ENCODE data around the gene BCAS3.

DNA sequence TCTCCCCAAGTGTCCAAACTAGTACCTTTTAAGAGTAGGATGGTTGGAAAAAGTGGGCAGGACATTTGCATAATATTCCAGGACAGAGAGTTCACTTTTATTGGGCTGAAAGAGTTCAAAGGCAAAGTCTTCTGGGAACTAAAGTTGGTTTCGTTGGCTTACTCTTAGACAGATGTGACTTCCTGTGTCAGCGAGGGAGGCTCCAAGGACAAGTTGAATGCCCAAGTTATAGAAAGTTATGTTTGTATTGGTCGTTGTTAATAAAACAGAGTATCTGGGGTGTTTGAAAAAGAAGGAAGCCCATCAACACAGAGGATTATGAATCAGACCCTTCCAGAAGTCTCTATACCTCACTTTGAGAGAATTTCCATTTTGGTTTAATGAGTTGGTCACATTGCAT is 604.7 kb downstream of the BCAS3 start:
- TF ChIP-seq SP1 (IDR thresholded peaks at IDR 0.05; ENCODE audit: low read depth) (no peak), POLR2A (IDR thresholded peaks at IDR 0.05; ENCODE audit: borderline replicate concordance, extremely low read depth, insufficient read depth, insufficient read length) (no peak), CEBPB (IDR thresholded peaks at IDR 0.05; ENCODE audit: low read depth) (no peak), EGR1 (IDR thresholded peaks at IDR 0.05; ENCODE audit: low read depth) (no peak), EZH2 (IDR thresholded peaks at IDR 0.05) (no peak), TCF7L2 (IDR thresholded peaks at IDR 0.05; ENCODE audit: borderline replicate concordance, extremely low read depth, insufficient read depth, insufficient read length) (no peak)
- TF ChIP-seq, protein P1, sequence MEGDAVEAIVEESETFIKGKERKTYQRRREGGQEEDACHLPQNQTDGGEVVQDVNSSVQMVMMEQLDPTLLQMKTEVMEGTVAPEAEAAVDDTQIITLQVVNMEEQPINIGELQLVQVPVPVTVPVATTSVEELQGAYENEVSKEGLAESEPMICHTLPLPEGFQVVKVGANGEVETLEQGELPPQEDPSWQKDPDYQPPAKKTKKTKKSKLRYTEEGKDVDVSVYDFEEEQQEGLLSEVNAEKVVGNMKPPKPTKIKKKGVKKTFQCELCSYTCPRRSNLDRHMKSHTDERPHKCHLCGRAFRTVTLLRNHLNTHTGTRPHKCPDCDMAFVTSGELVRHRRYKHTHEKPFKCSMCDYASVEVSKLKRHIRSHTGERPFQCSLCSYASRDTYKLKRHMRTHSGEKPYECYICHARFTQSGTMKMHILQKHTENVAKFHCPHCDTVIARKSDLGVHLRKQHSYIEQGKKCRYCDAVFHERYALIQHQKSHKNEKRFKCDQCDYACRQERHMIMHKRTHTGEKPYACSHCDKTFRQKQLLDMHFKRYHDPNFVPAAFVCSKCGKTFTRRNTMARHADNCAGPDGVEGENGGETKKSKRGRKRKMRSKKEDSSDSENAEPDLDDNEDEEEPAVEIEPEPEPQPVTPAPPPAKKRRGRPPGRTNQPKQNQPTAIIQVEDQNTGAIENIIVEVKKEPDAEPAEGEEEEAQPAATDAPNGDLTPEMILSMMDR (IDR thresholded peaks at IDR 0.05 in 2 of 3, conservative IDR thresholded peaks at IDR 0.05 in 1 of 3; ENCODE audit: borderline replicate concordance in 1 of 3, insufficient read depth in 1 of 3, low read depth in 2 of 3, low read length in 2 of 3), result no peak
- TF ChIP-seq, protein P2, sequence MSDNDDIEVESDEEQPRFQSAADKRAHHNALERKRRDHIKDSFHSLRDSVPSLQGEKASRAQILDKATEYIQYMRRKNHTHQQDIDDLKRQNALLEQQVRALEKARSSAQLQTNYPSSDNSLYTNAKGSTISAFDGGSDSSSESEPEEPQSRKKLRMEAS (IDR thresholded peaks at IDR 0.05), result no peak

Measured in HCT116 (cell line).